GM23338 (cell line): Measurements from ENCODE around the gene PPP1CC. TPM values are rescaled to one million over a fixed set of nuclear protein-coding genes. Genes with fewer than 3 reads are reported as not detected.
A peak's percentile ranks its signal among the peaks of the same experiment; 100 is the strongest.

ENCODE experiments used
- ATAC-seq: fragments of 200-7000 bp; cut with Tn5 transposase; 3 replicates; pipeline ENCODE4 v1.9.1; 2020
- DNase-seq: peaks from one replicate; pipeline ENCODE4 v3.0.0-alpha.2; 2015; ENCODE audit warnings: low spot score
- H2AFZ ChIP-seq: fragments of 200-600 bp; sonication (generic); 2 replicates; pipeline ENCODE4 v1.8.0; 2016; ENCODE audit warnings: antibody characterized with exemption, mild to moderate bottlenecking, moderate library complexity
- H3F3A ChIP-seq: fragments of 200-600 bp; sonication (generic); replicated peaks from 2 replicates; pipeline ENCODE4 v1.8.0; 2017; ENCODE audit warnings: antibody characterized with exemption, mixed run types, low read depth
- H3K27ac ChIP-seq: fragments of 200-600 bp; sonication (generic); 2 replicates; pipeline ENCODE4 v1.6.1; 2016; ENCODE audit warnings: low read depth
- H3K27me3 ChIP-seq: fragments of 200-600 bp; sonication (generic); 2 replicates; pipeline ENCODE4 v1.8.0; 2016; ENCODE audit warnings: mild to moderate bottlenecking, mixed run types, moderate library complexity; ENCODE audit not compliant: insufficient read depth
- H3K36me3 ChIP-seq: fragments of 200-600 bp; sonication (generic); 2 replicates; pipeline ENCODE4 v1.8.0; 2016; ENCODE audit warnings: mild to moderate bottlenecking; ENCODE audit not compliant: insufficient read depth
- H3K4me1 ChIP-seq: fragments of 200-600 bp; sonication (generic); 2 replicates; pipeline ENCODE4 v1.8.0; 2016; ENCODE audit warnings: mild to moderate bottlenecking, moderate library complexity; ENCODE audit not compliant: insufficient read depth
- H3K4me2 ChIP-seq: fragments of 200-600 bp; sonication (generic); 2 replicates; pipeline ENCODE4 v1.7.1; 2017; ENCODE audit warnings: mixed run types
- H3K4me3 ChIP-seq: fragments of 200-600 bp; sonication (generic); 2 replicates; pipeline ENCODE4 v1.6.1; 2016; ENCODE audit warnings: mixed run types
- H3K79me2 ChIP-seq: fragments of 200-600 bp; sonication (generic); replicated peaks from 2 replicates; pipeline ENCODE4 v1.8.0; 2017; ENCODE audit warnings: mild to moderate bottlenecking; ENCODE audit not compliant: insufficient read depth
- H3K9me2 ChIP-seq: fragments of 200-600 bp; sonication (generic); 2 replicates; pipeline ENCODE4 v1.8.0; 2017; ENCODE audit not compliant: insufficient read depth
- H4K20me1 ChIP-seq: fragments of 200-600 bp; sonication (generic); replicated peaks from 2 replicates; pipeline ENCODE4 v1.8.0; 2017; ENCODE audit warnings: mild to moderate bottlenecking; ENCODE audit not compliant: insufficient read depth
- H3K27ac Mint-ChIP-seq: 2 replicates; pipeline ENCODE4 v1.8.0; 2020; ENCODE audit warnings: inconsistent platforms, mild to moderate bottlenecking, moderate library complexity, mixed read lengths
- H3K27me3 Mint-ChIP-seq: 3 replicates; pipeline ENCODE4 v1.8.0; 2022; ENCODE audit warnings: low read depth, mild to moderate bottlenecking, moderate library complexity, mixed read lengths, inconsistent platforms; ENCODE audit not compliant: insufficient read depth, poor library complexity
- H3K36me3 Mint-ChIP-seq: 3 replicates; pipeline ENCODE4 v1.8.0; 2021; ENCODE audit warnings: low read depth, mild to moderate bottlenecking, inconsistent platforms, moderate library complexity, mixed read lengths
- H3K4me1 Mint-ChIP-seq: 3 replicates; pipeline ENCODE4 v1.8.0; 2020; ENCODE audit warnings: mild to moderate bottlenecking, inconsistent platforms, mixed read lengths
- H3K4me3 Mint-ChIP-seq: 3 replicates; pipeline ENCODE4 v1.8.0; 2021; ENCODE audit warnings: moderate library complexity, mild to moderate bottlenecking, inconsistent platforms, mixed read lengths
- H3K9me3 Mint-ChIP-seq: 3 replicates; pipeline ENCODE4 v1.8.0; 2020; ENCODE audit warnings: moderate library complexity, mild to moderate bottlenecking, inconsistent platforms, mixed read lengths
- CREB1 ChIP-seq: fragments of 250-450 bp; sonication (Bioruptor Pico); IDR thresholded peaks from 2 replicates; pipeline ENCODE4 v1.5.0; 2020; ENCODE audit warnings: low read depth, mild to moderate bottlenecking, moderate library complexity
- ETS1 ChIP-seq: IDR thresholded peaks from 2 replicates; pipeline ENCODE4 v1.6.1; 2016; ENCODE audit warnings: antibody characterized with exemption
- EZH2 ChIP-seq: fragments of 200-600 bp; sonication (generic); IDR thresholded peaks from one replicate; pipeline ENCODE4 v1.8.0; 2017; ENCODE audit warnings: antibody characterized with exemption, mild to moderate bottlenecking, low read depth; ENCODE audit not compliant: unreplicated experiment
- EZH2phosphoT487 ChIP-seq: fragments of 200-600 bp; sonication (generic); IDR thresholded peaks from one replicate; pipeline ENCODE4 v1.8.1; 2018; ENCODE audit warnings: antibody characterized with exemption; ENCODE audit not compliant: unreplicated experiment
- JUNB ChIP-seq: IDR thresholded peaks from one replicate; pipeline ENCODE4 v1.6.1; 2016; ENCODE audit warnings: antibody characterized with exemption; ENCODE audit not compliant: unreplicated experiment
- POLR2AphosphoS5 ChIP-seq: IDR thresholded peaks from 2 replicates; pipeline ENCODE4 v1.6.1; 2016; ENCODE audit warnings: antibody characterized with exemption, low read depth
- REST ChIP-seq: IDR thresholded peaks from one replicate; pipeline ENCODE4 v1.6.1; 2018; ENCODE audit warnings: antibody characterized with exemption; ENCODE audit not compliant: unreplicated experiment
- ZNF114 ChIP-seq: fragments of 250-450 bp; sonication (Bioruptor Pico); IDR thresholded peaks from 2 replicates; pipeline ENCODE4 v1.5.0; 2020; ENCODE audit warnings: mild to moderate bottlenecking, moderate library complexity
- polyA plus RNA-seq: library from polyadenylated mRNA; unstranded; fragments of >200 nt; fragmentation: Nextera tagmentation; extraction: Ambion mirVana; gene quantifications from 2 replicates; pipeline ENCODE4 v1.2.1, GENCODE V29; 2016
- total RNA-seq: library from RNA; depleted of rRNA; stranded (reverse); fragments of >200 nt; shearing (Covaris generic); gene quantifications from 2 replicates; pipeline ENCODE4 v1.2.3, GENCODE V29; 2014

PPP1CC gene
- total and polyA plus RNA-seq, 2 experiments from 2014 or later = 276 to 501 TPM

- no peaks in the 10 kb centered on the region; the same call in 1 of the 3 replicates for H3K36me3 Mint-ChIP-seq
- Histone ChIP-seq H3K4me1 (peaks cover 8% of the 10 kb centered on the region), H3K27ac (peak overlapping the region; percentile 69; the same call in 1 of the 2 replicates), H4K20me1 (no peaks in the 10 kb centered on the region), H3K79me2 (no peaks in the 10 kb centered on the region), H2AFZ (peak overlapping the region; percentile 99), H3F3A (peaks cover 6% of the 10 kb centered on the region; the same call in 1 of the 2 replicates), H3K4me2 (peak overlapping the region; percentile 85), H3K9me2 (no peaks in the 10 kb centered on the region), H3K27me3 (peaks cover 15% of the 10 kb centered on the region), H3K4me3 (peak overlapping the region; percentile 80), H3K36me3 (no peaks in the 10 kb centered on the region)
- H3K4me1 Mint-ChIP-seq = peaks cover 15% of the 10 kb centered on the region
- peak overlapping the region; percentile 87 for H3K4me3 Mint-ChIP-seq
- H3K27me3 Mint-ChIP-seq = peaks cover 24% of the 10 kb centered on the region
- peak overlapping the region; percentile 79 for H3K27ac Mint-ChIP-seq
- ATAC-seq (peak; percentile 81), DNase-seq (peak; percentile 83)
- no peaks in the 10 kb centered on the region; the same call in 2 of the 3 replicates for H3K9me3 Mint-ChIP-seq
- TF ChIP-seq ZNF114 (no peak), CREB1 (CRISPR knock-in tag) (no peak), JUNB (no peak), EZH2 (no peak), EZH2phosphoT487 (no peak), REST (peak; percentile 6), POLR2AphosphoS5 (peak; percentile 86)
These were observed 53.2 kb downstream of the PPP1CC start for GRCh38 chr12:110689281-110690126.

- no peaks in the 10 kb centered on the region; the same call in none of the 3 replicates for H3K36me3 Mint-ChIP-seq
- Histone ChIP-seq H3K4me1 (peaks cover 8% of the 10 kb centered on the region), H3K79me2 (no peaks in the 10 kb centered on the region), H3K27ac (peak within 1 kb of the TSS; percentile 69; the same call in 1 of the 2 replicates), H3K4me2 (peak within 1 kb of the TSS; percentile 90), H3K9me2 (no peaks in the 10 kb centered on the region), H3F3A (peaks cover 6% of the 10 kb centered on the region; the same call in 1 of the 2 replicates), H3K36me3 (no peaks in the 10 kb centered on the region), H3K27me3 (peaks cover 15% of the 10 kb centered on the region), H2AFZ (peak within 1 kb of the TSS; percentile 99), H3K4me3 (peak within 1 kb of the TSS; percentile 80), H4K20me1 (no peaks in the 10 kb centered on the region)
- peak within 1 kb of the TSS; percentile 87 for H3K4me3 Mint-ChIP-seq
- peak within 1 kb of the TSS; percentile 79 for H3K27ac Mint-ChIP-seq
- DNase-seq = peak; percentile 71
- H3K4me1 Mint-ChIP-seq = peaks cover 16% of the 10 kb centered on the region
- no peaks in the 10 kb centered on the region; the same call in 2 of the 3 replicates for H3K9me3 Mint-ChIP-seq
- TF ChIP-seq ETS1 = no peak
- peak; percentile 82 for ATAC-seq
- peaks cover 24% of the 10 kb centered on the region for H3K27me3 Mint-ChIP-seq
These were observed 54.0 kb downstream of the PPP1CC start, which contains the start of gene HVCN1 for GRCh38 chr12:110688446-110689280. Gene HVCN1, minus strand, starts transcription at chr12:110689115. Its CDS starts 5,870 bp downstream, at chr12:110683245.
